OCI-LY3 (cell line): Measurements from ENCODE around the gene NUDT21.

Experiments
- CTCF ChIP-seq: fragments of 200-600, 300-600 bp; sonication (generic); IDR thresholded peaks from 2 replicates; pipeline ENCODE4 v1.5.1; 2014; ENCODE audit warnings: antibody characterized with exemption, low read length, low read depth
- EZH2phosphoT487 ChIP-seq: fragments of 200-600 bp; shearing (Covaris generic); IDR thresholded peaks from 2 replicates; pipeline ENCODE4 v1.6.1; 2018; ENCODE audit warnings: antibody characterized with exemption, mixed run types, low read depth

GRCh38 chr16:56387396-56387795 lies 63.7 kb downstream of the NUDT21 start:
- no peak for TF ChIP-seq CTCF
- TF ChIP-seq EZH2phosphoT487 = no peak
